Stomach (tissue), 9 donors: ENCODE measurements around the gene KCNQ5. TPM values are rescaled to one million over a fixed set of nuclear protein-coding genes. Genes with fewer than 3 reads are reported as not detected.

ENCODE experiments used
- DNase-seq, 2 donors: peaks; one replicate each; pipeline versions ENCODE4 v3.0.0 to v3.0.0-alpha.2; 2013 to 2019
- H3K27ac ChIP-seq, 5 donors: fragments of 200-600 bp in 4 of 5; sonication (generic) in 4 of 5; one replicate each; pipeline ENCODE4 v1.5.1; 2013 to 2019; ENCODE audit warnings: mild to moderate bottlenecking in 1 of 5, moderate library complexity in 1 of 5
- H3K27me3 ChIP-seq, 3 donors: fragments of 200-600 bp; sonication (generic); one replicate each; pipeline ENCODE4 v1.5.1; 2017 to 2019; ENCODE audit warnings: mixed run types in 1 of 3
- H3K36me3 ChIP-seq, 4 donors: fragments of 200-600 bp; sonication (generic); 1 replicate in 3 of 4; 2 replicates in 1 of 4; pipeline ENCODE4 v1.5.1; 2016 to 2019
- H3K4me1 ChIP-seq, 4 donors: fragments of 200-600 bp; sonication (generic); one replicate each; pipeline ENCODE4 v1.5.1; 2016 to 2019
- H3K4me3 ChIP-seq, 4 donors: fragments of 200-600 bp; sonication (generic) in 3 of 4; one replicate each; pipeline ENCODE4 v1.5.1; 2016 to 2019; ENCODE audit warnings: mild to moderate bottlenecking in 1 of 4
- H3K9me3 ChIP-seq, 4 donors: fragments of 200-600 bp; sonication (generic); one replicate each; pipeline ENCODE4 v1.5.1; 2016 to 2019
- CTCF ChIP-seq, 7 experiments: fragments of 450-650 bp in 4 of 7; fragments of 200-600 bp in 3 of 7; sonication (generic) in 3 of 7; IDR thresholded peaks; one replicate each; pipeline ENCODE4 v1.5.1; 2016 to 2019; ENCODE audit warnings: antibody characterized with exemption in 7 of 7, control low read depth in 2 of 7, mild to moderate bottlenecking in 1 of 7
- EP300 ChIP-seq: sonication (generic); formaldehyde crosslinking; IDR thresholded peaks from one replicate; pipeline ENCODE4 v1.6.1; 2017; ENCODE audit warnings: antibody characterized with exemption
- POLR2A ChIP-seq, 4 donors: fragments of 450-650 bp; IDR thresholded peaks; one replicate each; pipeline ENCODE4 v1.6.1; 2016; ENCODE audit warnings: antibody characterized with exemption in 4 of 4, control low read depth in 2 of 4, mild to moderate bottlenecking in 1 of 4, moderate library complexity in 1 of 4
- POLR2AphosphoS5 ChIP-seq, 3 donors: sonication (generic); formaldehyde crosslinking; IDR thresholded peaks; one replicate each; pipeline ENCODE4 v1.6.1; 2016; ENCODE audit warnings: antibody characterized with exemption in 3 of 3
- WGBS, 5 donors: extraction: QIAGEN DNeasy Blood & Tissue Kit in 3 of 5; methylation state at CpG; one replicate each; pipeline versions ENCODE4 v1.1.5 to v1.1.7; 2013 to 2018; 5-methylcytosine and 5-hydroxymethylcytosine counted together
- intact Hi-C: fragments of 100-400 bp; cut with DNase I; formaldehyde crosslinking; loops from one replicate; pipeline ENCODE4 v1.15.1; 2023; ENCODE audit warnings: low total_unique reads
- polyA plus RNA-seq, 3 donors: library from polyadenylated mRNA; stranded (reverse); fragments of 200-250 nt; gene quantifications; one replicate each; pipeline ENCODE4 v1.2.3, GENCODE V29; 2013
- total RNA-seq, 5 donors: library from RNA; depleted of rRNA; stranded (reverse); fragments of >200 nt; gene quantifications; one replicate each; pipeline versions ENCODE4 v1.1.0 to v1.2.3, GENCODE V29; 2014 to 2016
- donor health status: healthy with polysubstance abuse.
- donor health status: Bipolar disorder and iron deficiency.
- donor health status: healthy.

The KCNQ5 gene
- total and polyA plus RNA-seq, 8 donors = 0.12 to 2.8 (median 0.37) TPM; not detected in 2

GRCh38 chr6:72651967-72652956, 30.4 kb downstream of the KCNQ5 start:
- TF ChIP-seq EP300 = no peak
- no peak for TF ChIP-seq CTCF (IDR thresholded peaks at IDR 0.05)
- no peak for TF ChIP-seq POLR2AphosphoS5 (IDR thresholded peaks at IDR 0.05)
- no peak for TF ChIP-seq POLR2A (IDR thresholded peaks at IDR 0.05)
- peaks cover 0 to 4% (median 2%) of the 10 kb centered on the region in 4 donors for H3K4me1 ChIP-seq
- no peak overlapping the region for H3K4me3 ChIP-seq
- intact Hi-C loops = no loop called here
- WGBS, 5 donors = 80 to 84% (median 83%) methylated on average over 7 of the region's 7 CpGs
- no peak overlapping the region for H3K27ac ChIP-seq
- no peak for DNase-seq
- no peaks in the 10 kb centered on the region for H3K27me3 ChIP-seq
- H3K36me3 ChIP-seq = no peaks in the 10 kb centered on the region
- H3K9me3 ChIP-seq = no peaks in the 10 kb centered on the region

DNA sequence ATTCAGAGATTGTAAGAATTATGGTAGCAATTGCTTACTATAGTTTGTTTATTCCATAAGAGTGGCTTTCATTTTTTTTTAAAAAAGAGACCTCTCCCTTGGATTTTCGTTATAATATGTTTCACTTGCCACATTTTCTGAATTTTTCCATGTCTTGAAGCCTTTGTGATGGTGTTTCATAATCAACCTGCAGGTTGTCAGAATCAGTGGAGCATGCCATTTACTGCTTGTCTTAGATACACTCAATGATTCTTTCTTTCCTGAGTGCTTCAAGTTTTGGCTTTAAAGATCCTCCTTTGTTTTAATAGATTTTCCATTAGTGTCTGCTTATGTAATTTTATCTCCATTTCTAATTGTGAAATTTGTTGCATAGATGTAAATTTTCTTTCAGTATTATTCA, 31.2 kb downstream of the KCNQ5 start:
- Histone ChIP-seq H3K4me1 (peaks cover 0 to 4% (median 2%) of the 10 kb centered on the region in 4 donors), H3K27me3 (no peaks in the 10 kb centered on the region), H3K27ac (no peak overlapping the region), H3K4me3 (no peak overlapping the region), H3K36me3 (no peaks in the 10 kb centered on the region), H3K9me3 (no peaks in the 10 kb centered on the region)
- 65 to 85% (median 73%) methylated on average over 1 of the region's 1 CpG for WGBS, 5 donors
- DNase-seq = no peak
- intact Hi-C loops = no loop called here
- no peak for TF ChIP-seq EP300
- no peak for TF ChIP-seq CTCF (IDR thresholded peaks at IDR 0.05)
- TF ChIP-seq POLR2A (IDR thresholded peaks at IDR 0.05) = no peak
- no peak for TF ChIP-seq POLR2AphosphoS5 (IDR thresholded peaks at IDR 0.05)

DNA sequence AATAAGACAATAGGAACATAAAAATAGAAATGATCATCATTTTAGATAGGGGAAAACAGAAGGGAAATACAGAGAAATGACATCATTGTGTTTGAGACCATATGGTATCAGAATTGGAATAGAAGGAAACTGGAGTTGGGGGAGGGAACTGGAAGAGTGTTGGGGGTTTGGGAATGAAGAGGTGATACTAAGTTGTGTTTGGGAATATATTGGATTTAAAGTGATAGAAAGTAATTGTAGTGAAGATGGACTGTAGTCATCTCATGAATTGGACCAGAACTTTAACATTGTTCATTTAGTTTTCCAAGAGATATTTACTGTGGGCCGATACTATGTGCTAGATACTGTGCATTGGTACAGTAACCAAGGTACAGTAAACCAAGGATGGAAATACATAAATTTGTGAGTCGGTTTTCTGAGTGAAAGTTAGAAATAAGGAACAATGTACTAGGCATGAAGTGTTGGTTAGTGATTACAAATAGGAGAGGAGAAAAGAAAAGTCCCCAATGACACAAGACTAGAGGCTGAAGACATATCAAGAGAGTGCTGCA, 32.3 kb downstream of the KCNQ5 start:
- 82 to 91% (median 89%) methylated on average over 2 of the region's 2 CpGs for WGBS, 5 donors
- Histone ChIP-seq H3K27ac (no peak overlapping the region), H3K9me3 (no peaks in the 10 kb centered on the region), H3K36me3 (no peaks in the 10 kb centered on the region), H3K4me3 (no peak overlapping the region), H3K27me3 (no peaks in the 10 kb centered on the region), H3K4me1 (peaks cover 0 to 4% (median 2%) of the 10 kb centered on the region in 4 donors)
- TF ChIP-seq CTCF (IDR thresholded peaks at IDR 0.05) = no peak
- TF ChIP-seq POLR2A (IDR thresholded peaks at IDR 0.05) = no peak
- no peak for TF ChIP-seq EP300
- no peak for TF ChIP-seq POLR2AphosphoS5 (IDR thresholded peaks at IDR 0.05)
- intact Hi-C loops = no loop called here
- no peak for DNase-seq

DNA sequence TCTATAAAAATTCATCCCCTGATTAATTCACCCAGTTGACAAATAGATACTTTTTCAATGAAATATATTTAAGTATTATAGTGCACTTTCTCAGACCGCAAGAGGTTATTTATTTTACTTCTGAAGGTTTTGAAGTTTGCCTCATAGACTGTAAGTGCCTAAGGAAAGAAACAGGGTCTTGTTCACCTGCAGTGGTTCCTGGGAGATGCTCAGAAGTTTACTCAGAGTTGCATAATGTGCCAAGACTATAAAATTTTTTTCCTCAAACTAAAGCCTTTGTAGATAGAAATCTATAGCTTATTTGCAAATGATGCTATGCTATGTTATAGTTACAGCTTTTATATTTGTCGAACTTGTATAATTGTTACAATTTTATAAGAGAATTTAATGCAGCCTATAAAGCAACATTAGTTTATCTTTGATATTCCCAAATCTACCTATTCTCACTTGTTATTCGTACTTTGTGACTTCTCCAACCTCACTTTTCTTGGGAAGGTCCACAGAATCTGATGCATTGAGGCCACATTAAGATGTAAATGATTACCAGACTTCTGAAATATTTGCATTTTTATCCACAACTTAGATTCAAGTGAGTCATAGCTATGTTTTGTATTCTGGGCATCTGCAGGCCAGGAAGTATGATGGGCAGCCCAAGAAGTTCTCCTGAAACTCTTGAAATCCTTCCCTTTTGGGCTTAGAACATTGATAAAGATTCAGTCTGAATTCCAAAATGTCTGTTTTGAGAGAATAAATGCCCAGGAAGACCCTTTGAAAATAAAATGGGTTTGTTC, 35.7 kb downstream of the KCNQ5 start:
- no peaks in the 10 kb centered on the region for H3K9me3 ChIP-seq
- WGBS, 5 donors = 89 to 94% (median 93%) methylated on average over 3 of the region's 3 CpGs

More for the DNA sequence above, 35.7 kb downstream of the KCNQ5 start:
- no peaks in the 10 kb centered on the region for H3K4me1 ChIP-seq
- no peak overlapping the region for H3K27ac ChIP-seq
- TF ChIP-seq POLR2AphosphoS5 (IDR thresholded peaks at IDR 0.05) = no peak
- no peak for TF ChIP-seq CTCF (IDR thresholded peaks at IDR 0.05)
- no peak for TF ChIP-seq POLR2A (IDR thresholded peaks at IDR 0.05)
- no peak for TF ChIP-seq EP300
- no peak overlapping the region for H3K4me3 ChIP-seq
- H3K27me3 ChIP-seq = no peaks in the 10 kb centered on the region
- H3K36me3 ChIP-seq = no peaks in the 10 kb centered on the region
- DNase-seq = no peak
- intact Hi-C loops = no loop called here
